Vagina (tissue), 2 donors: ENCODE measurements around the gene ENGASE. TPM values are rescaled to one million over a fixed set of nuclear protein-coding genes. Genes with fewer than 3 reads are reported as not detected.

ENCODE experiments used
- DNase-seq, 2 donors: peaks; one replicate each; pipeline ENCODE4 v3.0.0-alpha.2; 2017; ENCODE audit errors: extremely low spot score in 2 of 2
- H3K27ac ChIP-seq: fragments of 200-600 bp; sonication (generic); one replicate; pipeline ENCODE4 v1.5.1; 2019
- H3K27me3 ChIP-seq: fragments of 200-600 bp; sonication (generic); one replicate; pipeline ENCODE4 v1.5.1; 2019
- H3K36me3 ChIP-seq, 2 donors: fragments of 200-600 bp; sonication (generic); one replicate each; pipeline ENCODE4 v1.5.1; 2017 to 2019
- H3K4me1 ChIP-seq: fragments of 200-600 bp; sonication (generic); one replicate; pipeline ENCODE4 v1.5.1; 2019
- H3K4me3 ChIP-seq, 2 donors: fragments of 200-600 bp; sonication (generic); 1 replicate in 1 of 2; 2 replicates in 1 of 2; pipeline ENCODE4 v1.5.1; 2016 to 2019
- H3K9me3 ChIP-seq: fragments of 200-600 bp; sonication (generic); one replicate; pipeline ENCODE4 v1.5.1; 2019
- CTCF ChIP-seq, 3 experiments: fragments of 450-650 bp in 2 of 3; fragments of 200-600 bp in 1 of 3; sonication (generic) in 1 of 3; IDR thresholded peaks; one replicate each; pipeline ENCODE4 v1.5.1; 2017 to 2019; ENCODE audit warnings: antibody characterized with exemption in 3 of 3, mild to moderate bottlenecking in 2 of 3, moderate library complexity in 2 of 3
- POLR2A ChIP-seq, 2 donors: fragments of 450-650 bp; IDR thresholded peaks; one replicate each; pipeline ENCODE4 v1.6.1; 2017; ENCODE audit warnings: antibody characterized with exemption in 2 of 2, mild to moderate bottlenecking in 2 of 2, moderate library complexity in 2 of 2
- POLR2AphosphoS5 ChIP-seq, 2 donors: sonication (generic); formaldehyde crosslinking; IDR thresholded peaks; one replicate each; pipeline ENCODE4 v1.9.0; 2017; ENCODE audit warnings: antibody characterized with exemption in 2 of 2, mild to moderate bottlenecking in 2 of 2, low read depth in 1 of 2; ENCODE audit not compliant: insufficient read depth in 1 of 2
- intact Hi-C: fragments of 100-400 bp; cut with DNase I; formaldehyde crosslinking; loops from one replicate; pipeline ENCODE4 v1.15.1; 2023
- total RNA-seq: library from RNA; depleted of rRNA; stranded (reverse); fragments of >200 nt; gene quantifications from one replicate; pipeline ENCODE4 v1.2.3, GENCODE V29; 2016

The ENGASE gene
- total RNA-seq, 1 donor from 2014 or later: 13.8 TPM

DNA sequence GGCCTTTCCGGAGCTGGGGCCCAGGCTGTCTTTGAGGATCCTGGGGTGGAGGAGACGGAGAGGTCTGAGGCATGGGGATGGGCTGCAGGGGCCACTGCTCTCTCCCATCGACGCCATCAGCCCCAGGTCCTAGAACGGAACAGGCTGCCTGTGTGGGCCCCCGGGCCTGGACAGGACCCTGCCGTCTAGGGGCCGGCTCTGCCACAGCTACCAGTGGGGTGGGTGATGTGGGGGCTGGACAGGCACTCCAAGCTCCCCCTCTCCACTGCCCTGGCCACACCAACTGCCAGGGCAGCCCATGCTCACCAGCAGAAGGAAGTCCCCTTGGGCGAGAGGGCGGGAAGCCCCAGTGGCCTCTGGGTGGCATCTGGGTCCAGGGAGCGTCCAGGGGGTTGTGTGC, 37.8 kb downstream of the ENGASE start:
- no peak for DNase-seq
- Histone ChIP-seq H3K27me3 (no peaks in the 10 kb centered on the region), H3K9me3 (no peaks in the 10 kb centered on the region), H3K27ac (no peak overlapping the region), H3K4me3 (no peak overlapping the region), H3K4me1 (peaks cover 18% of the 10 kb centered on the region), H3K36me3 (no peaks in the 10 kb centered on the region)
- no peak for TF ChIP-seq POLR2AphosphoS5 (IDR thresholded peaks at IDR 0.05; ENCODE audit: insufficient read depth in 1 of 2, low read depth in 1 of 2)
- no peak for TF ChIP-seq CTCF (IDR thresholded peaks at IDR 0.05)
- TF ChIP-seq POLR2A (IDR thresholded peaks at IDR 0.05): no peak
- intact Hi-C loops: no loop called here

DNA sequence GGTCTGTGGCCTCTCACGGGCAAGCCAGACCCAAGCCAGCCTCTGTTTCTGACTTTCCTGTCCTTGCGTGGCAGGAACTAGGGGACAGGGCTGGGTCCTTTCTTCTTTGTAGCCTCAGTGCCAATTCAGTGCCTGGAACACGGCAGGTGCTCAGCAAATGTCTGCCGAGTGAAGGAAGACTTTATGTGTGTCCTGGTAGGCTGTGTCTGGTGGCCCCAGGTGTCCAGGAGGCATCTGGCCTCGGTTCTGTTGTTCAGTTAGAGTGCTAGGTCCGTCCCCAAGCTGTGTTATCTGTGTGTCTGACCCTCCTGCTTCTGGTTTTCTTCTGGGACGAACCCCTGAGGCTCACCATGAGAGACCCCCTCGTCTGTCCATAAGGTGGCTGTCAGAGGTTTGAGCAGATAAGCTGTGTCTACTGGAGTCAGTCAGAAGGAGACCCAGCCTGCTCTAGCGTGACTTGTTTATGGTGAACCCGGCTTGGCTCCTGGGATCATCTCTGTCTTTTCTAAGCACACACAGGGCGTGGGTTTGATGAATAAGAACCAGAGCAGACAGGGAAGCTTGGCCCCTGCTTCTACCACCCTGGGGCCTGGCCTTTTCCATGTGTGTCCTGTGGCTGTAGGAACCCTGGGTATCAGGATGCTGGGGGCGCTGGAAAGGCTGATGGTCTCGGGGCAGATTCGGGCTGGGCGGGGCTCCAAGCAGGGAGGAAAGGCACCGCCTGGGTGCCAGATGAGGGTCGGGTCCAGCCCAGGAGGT, 39.3 kb downstream of the ENGASE start:
- H3K27me3 ChIP-seq: no peaks in the 10 kb centered on the region

DNA sequence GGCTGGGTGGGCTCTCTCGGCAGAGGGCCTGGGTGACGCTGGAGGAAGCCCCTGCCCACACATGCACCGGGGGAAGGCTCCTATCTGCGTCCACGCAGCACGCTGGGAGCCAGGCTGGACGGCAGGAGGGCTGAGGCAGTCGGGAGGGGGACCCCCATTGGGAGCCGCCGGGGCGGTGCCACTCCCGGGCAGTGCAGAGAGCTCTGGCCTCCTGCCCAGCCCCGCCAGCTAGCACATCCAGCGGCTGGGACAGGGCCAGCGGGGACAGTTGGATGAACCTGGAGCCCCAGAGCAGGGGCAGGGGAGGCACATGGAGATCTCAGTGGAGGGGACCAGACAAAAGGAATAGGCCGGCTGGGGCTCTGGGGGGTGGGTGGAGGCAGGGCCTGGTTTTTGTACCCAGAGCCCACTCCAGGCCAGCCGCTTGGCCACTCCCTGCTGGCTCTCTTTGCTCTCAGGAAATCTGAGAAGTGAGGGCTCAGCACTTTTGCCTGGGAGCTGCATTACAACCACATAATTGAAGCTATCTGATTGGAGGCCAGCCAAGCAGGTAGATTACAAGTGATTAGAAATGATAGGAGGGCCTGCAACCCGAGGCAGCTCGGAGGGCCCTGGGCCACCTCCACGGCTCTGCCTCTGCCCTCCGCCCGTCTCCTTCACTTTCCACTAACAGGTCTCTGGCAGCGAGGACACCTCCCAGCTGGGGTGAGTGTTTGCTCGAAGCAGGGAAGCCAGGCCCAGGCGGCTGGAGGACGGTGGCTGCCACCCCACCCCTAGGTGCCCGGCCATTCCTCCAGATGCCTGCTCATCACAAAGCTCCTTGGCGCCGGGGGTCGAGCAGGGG, 40.1 kb downstream of the ENGASE start:
- intact Hi-C loops: no loop called here
- DNase-seq: no peak
- H3K4me1 ChIP-seq: peaks cover 18% of the 10 kb centered on the region
- no peaks in the 10 kb centered on the region for H3K36me3 ChIP-seq
- no peaks in the 10 kb centered on the region for H3K27me3 ChIP-seq
- H3K9me3 ChIP-seq: no peaks in the 10 kb centered on the region
- TF ChIP-seq POLR2AphosphoS5 (IDR thresholded peaks at IDR 0.05; ENCODE audit: insufficient read depth in 1 of 2, low read depth in 1 of 2) (no peak), POLR2A (IDR thresholded peaks at IDR 0.05) (no peak), CTCF (IDR thresholded peaks at IDR 0.05) (no peak)
- no peak overlapping the region for H3K4me3 ChIP-seq
- H3K27ac ChIP-seq: no peak overlapping the region

More for the DNA sequence above, 39.3 kb downstream of the ENGASE start:
- no peak overlapping the region for H3K27ac ChIP-seq
- H3K4me3 ChIP-seq: no peak overlapping the region
- DNase-seq: no peak
- no peaks in the 10 kb centered on the region for H3K36me3 ChIP-seq
- TF ChIP-seq POLR2AphosphoS5 (IDR thresholded peaks at IDR 0.05; ENCODE audit: insufficient read depth in 1 of 2, low read depth in 1 of 2) (no peak), POLR2A (IDR thresholded peaks at IDR 0.05) (no peak), CTCF (IDR thresholded peaks at IDR 0.05) (no peak)
- intact Hi-C loops: no loop called here
- H3K4me1 ChIP-seq: peaks cover 18% of the 10 kb centered on the region
- no peaks in the 10 kb centered on the region for H3K9me3 ChIP-seq

GRCh38 chr17:79115487-79115886, 40.9 kb downstream of the ENGASE start:
- Histone ChIP-seq H3K4me3 (no peak overlapping the region), H3K4me1 (peaks cover 18% of the 10 kb centered on the region), H3K36me3 (no peaks in the 10 kb centered on the region), H3K27ac (no peak overlapping the region), H3K9me3 (no peaks in the 10 kb centered on the region), H3K27me3 (no peaks in the 10 kb centered on the region)
- no peak for DNase-seq
- no peak for TF ChIP-seq POLR2A (IDR thresholded peaks at IDR 0.05)
- TF ChIP-seq CTCF (IDR thresholded peaks at IDR 0.05): no peak
- no peak for TF ChIP-seq POLR2AphosphoS5 (IDR thresholded peaks at IDR 0.05; ENCODE audit: insufficient read depth in 1 of 2, low read depth in 1 of 2)
- intact Hi-C loops: no loop called here
